Type B pancreatic cell (in vitro differentiated cells): ENCODE results near the gene IFNL3. TPM values are rescaled to one million over a fixed set of nuclear protein-coding genes. Genes with fewer than 3 reads are reported as not detected.
"Not testable (repeated sequence)": the region's sequence is repeated elsewhere in the genome, so short reads cannot be mapped to it uniquely, and the experiment has no call there.

ENCODE experiments used
- DNase-seq: peaks from one replicate; pipeline ENCODE4 v3.0.0; 2021; ENCODE audit warnings: mixed read lengths; ENCODE audit not compliant: unreplicated experiment; ENCODE audit errors: extremely low spot score
- H3K27ac Mint-ChIP-seq: 2 replicates; pipeline ENCODE4 v1.8.0; 2021; ENCODE audit warnings: mild to moderate bottlenecking, mixed read lengths
- H3K27me3 Mint-ChIP-seq: 2 replicates; pipeline ENCODE4 v1.8.0; 2021; ENCODE audit warnings: mixed read lengths
- H3K36me3 Mint-ChIP-seq: 2 replicates; pipeline ENCODE4 v1.8.0; 2021; ENCODE audit warnings: mixed read lengths
- H3K4me1 Mint-ChIP-seq: one replicate; pipeline ENCODE4 v1.8.0; 2021; ENCODE audit warnings: mixed read lengths; ENCODE audit not compliant: unreplicated experiment
- H3K4me3 Mint-ChIP-seq: 2 replicates; pipeline ENCODE4 v1.8.0; 2021; ENCODE audit warnings: mild to moderate bottlenecking, mixed read lengths
- H3K9me3 Mint-ChIP-seq: 2 replicates; pipeline ENCODE4 v1.8.0; 2021; ENCODE audit warnings: mixed read lengths
- CTCF ChIP-seq: fragments of 200-600 bp; sonication (generic); conservative IDR thresholded peaks from 2 replicates; pipeline ENCODE4 v1.5.0; 2021; ENCODE audit warnings: antibody characterized with exemption, mild to moderate bottlenecking
- long read RNA-seq: library from polyadenylated mRNA; unstranded; transcript quantifications from one replicate; pipeline ENCODE4 v2.0.0, GENCODE V29; 2020
- total RNA-seq: library from RNA; stranded (reverse); gene quantifications from 2 replicates; pipeline ENCODE4 v1.2.1, GENCODE V29; 2021; ENCODE audit warnings: low replicate concordance

IFNL3 gene
- not detected in 2 replicates for total RNA-seq
- long read RNA-seq = 0 reads

DNA sequence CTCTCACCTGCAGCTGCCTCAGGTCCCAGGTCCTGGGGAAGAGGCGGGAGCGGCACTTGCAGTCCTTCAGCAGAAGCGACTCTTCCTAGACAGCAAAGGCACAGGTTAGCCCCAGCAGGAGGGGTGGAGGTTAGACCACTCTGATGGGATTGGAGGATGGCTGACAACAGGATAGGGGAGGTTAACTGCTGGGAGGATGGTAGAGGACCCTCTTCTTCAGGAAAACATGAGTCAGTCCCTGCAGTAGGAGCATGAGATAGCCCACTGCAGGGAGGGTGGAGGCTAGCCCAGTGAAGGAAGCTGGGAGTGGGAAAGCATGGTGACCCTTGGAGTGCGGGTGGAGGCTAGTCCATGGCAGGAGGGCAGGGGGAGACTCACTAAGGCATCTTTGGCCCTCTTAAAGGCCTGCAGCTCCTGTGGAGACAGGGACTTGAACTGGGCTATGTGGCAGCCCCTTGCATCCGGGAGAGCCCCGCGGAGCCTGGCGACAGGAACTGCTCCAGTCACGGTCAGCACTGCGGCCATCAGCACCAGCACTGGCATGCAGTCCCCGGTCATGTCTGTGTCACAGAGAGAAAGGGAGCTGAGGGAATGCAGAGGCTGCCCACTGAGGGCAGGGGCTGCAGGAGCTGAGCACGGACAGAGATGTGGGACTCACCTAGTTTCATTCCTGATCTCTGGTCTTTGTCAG, at the start of gene IFNL3:
IFNL3 (minus strand) TSS at position 597 of the 691 bp plus-strand sequence; CDS start at position 558, 39 bp downstream.
- H3K36me3 Mint-ChIP-seq, DNase-seq, H3K4me3 Mint-ChIP-seq, H3K9me3 Mint-ChIP-seq, H3K27ac Mint-ChIP-seq, H3K4me1 Mint-ChIP-seq: not testable (repeated sequence)
- H3K27me3 Mint-ChIP-seq = peaks cover 37% of the 10 kb centered on the region

GRCh38 chr19:39293394-39293793, 48.6 kb upstream of the IFNL3 start:
- H3K4me3 Mint-ChIP-seq = no peak overlapping the region

DNA sequence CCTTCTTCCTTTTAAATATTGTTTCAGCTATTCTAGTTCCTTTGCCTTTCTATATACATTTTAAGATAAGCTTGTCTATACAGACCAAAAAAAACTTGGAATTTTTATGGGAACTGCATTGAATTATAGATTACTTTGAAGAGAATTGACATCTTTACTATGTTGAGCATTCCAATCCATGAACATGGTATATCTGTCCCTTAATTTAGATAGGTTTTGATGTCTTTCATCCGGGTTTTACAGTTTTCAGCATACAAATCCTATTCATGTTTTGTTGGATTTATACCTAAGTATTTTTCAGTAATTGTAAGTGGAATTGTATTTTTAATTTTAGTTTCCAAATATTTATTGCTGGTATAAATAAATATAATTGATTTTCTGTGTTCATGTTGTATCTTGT, 39.2 kb upstream of the IFNL3 start:
- Mint-ChIP-seq H3K9me3 (no peaks in the 10 kb centered on the region), H3K27ac (no peak overlapping the region), H3K27me3 (peaks cover 39% of the 10 kb centered on the region), H3K36me3 (no peaks in the 10 kb centered on the region), H3K4me3 (no peak overlapping the region), H3K4me1 (no peaks in the 10 kb centered on the region)
- no peak for DNase-seq
- TF ChIP-seq CTCF = no peak

More at GRCh38 chr19:39293394-39293793, 48.6 kb upstream of the IFNL3 start:
- DNase-seq = no peak
- TF ChIP-seq CTCF = no peak
- no peaks in the 10 kb centered on the region for H3K4me1 Mint-ChIP-seq
- no peaks in the 10 kb centered on the region for H3K36me3 Mint-ChIP-seq
- peaks cover 51% of the 10 kb centered on the region for H3K27me3 Mint-ChIP-seq
- H3K9me3 Mint-ChIP-seq = no peaks in the 10 kb centered on the region
- H3K27ac Mint-ChIP-seq = no peak overlapping the region

DNA sequence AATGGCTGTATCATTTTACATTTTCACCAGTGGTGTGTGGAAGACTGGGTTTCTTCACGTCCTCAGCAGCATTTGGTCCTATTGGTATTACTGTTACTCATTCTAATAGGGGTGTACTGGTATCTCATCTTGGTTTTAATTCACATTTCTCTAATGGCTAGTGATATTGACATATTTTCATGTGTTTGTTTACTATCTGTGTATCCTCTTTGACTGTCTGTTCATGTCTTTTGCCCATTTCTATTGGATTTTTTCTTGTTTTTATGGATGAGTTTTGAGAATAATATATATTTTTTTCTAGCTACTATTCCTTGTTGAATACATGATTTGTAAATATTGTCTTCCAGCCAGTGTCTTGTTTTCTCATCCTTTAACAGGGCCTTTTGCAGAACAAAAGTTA, 37.2 kb upstream of the IFNL3 start:
- Mint-ChIP-seq H3K4me1 (no peaks in the 10 kb centered on the region), H3K36me3 (no peaks in the 10 kb centered on the region)
- no peak for DNase-seq

GRCh38 chr19:39277598-39277997, 32.8 kb upstream of the IFNL3 start:
- DNase-seq = no peak
- peaks cover 27% of the 10 kb centered on the region for H3K27me3 Mint-ChIP-seq

More for the DNA sequence above, 37.2 kb upstream of the IFNL3 start:
- no peak overlapping the region for H3K27ac Mint-ChIP-seq
- no peak for TF ChIP-seq CTCF
- no peak overlapping the region for H3K4me3 Mint-ChIP-seq
- peaks cover 33% of the 10 kb centered on the region for H3K27me3 Mint-ChIP-seq
- H3K9me3 Mint-ChIP-seq = no peaks in the 10 kb centered on the region

More at GRCh38 chr19:39277598-39277997, 32.8 kb upstream of the IFNL3 start:
- Mint-ChIP-seq H3K9me3 (no peaks in the 10 kb centered on the region), H3K4me1 (no peaks in the 10 kb centered on the region), H3K27ac (peak overlapping the region; percentile 72), H3K36me3 (no peaks in the 10 kb centered on the region), H3K4me3 (no peak overlapping the region)
- no peak for TF ChIP-seq CTCF
